OCI-LY1 (cell line): ENCODE measurements around the gene ZNF880.
"Not testable (repeated sequence)": the region's sequence is repeated elsewhere in the genome, so short reads cannot be mapped to it uniquely, and the experiment has no call there.

ENCODE experiments used
- H2AFZ ChIP-seq: fragments of 200-600 bp; sonication (generic), shearing (Covaris generic); 2 replicates; pipeline ENCODE4 v1.6.0; 2014; ENCODE audit warnings: antibody characterized with exemption, mild to moderate bottlenecking, low read length
- H3F3A ChIP-seq: fragments of 200-600 bp; sonication (generic), shearing (Covaris generic); 2 replicates; pipeline ENCODE4 v1.6.0; 2014; ENCODE audit warnings: mild to moderate bottlenecking, antibody characterized with exemption, low read length, moderate library complexity; ENCODE audit not compliant: insufficient read depth
- H3K27ac ChIP-seq: fragments of 200-600 bp; sonication (generic); 2 replicates; pipeline ENCODE4 v1.5.1; 2014; ENCODE audit warnings: low read length, mixed run types, mild to moderate bottlenecking, low read depth; ENCODE audit not compliant: poor library complexity, severe bottlenecking
- H3K27me3 ChIP-seq: fragments of 200-600 bp; sonication (generic); 2 replicates; pipeline ENCODE4 v1.6.0; 2014; ENCODE audit warnings: antibody characterized with exemption, mild to moderate bottlenecking, low read length, moderate library complexity; ENCODE audit not compliant: insufficient read depth
- H3K36me3 ChIP-seq: fragments of 200-600 bp; sonication (generic); 2 replicates; pipeline ENCODE4 v1.6.1; 2014; ENCODE audit warnings: mild to moderate bottlenecking, antibody characterized with exemption, low read length, moderate library complexity, mixed read lengths; ENCODE audit not compliant: insufficient read depth
- H3K4me1 ChIP-seq: fragments of 200-600 bp; sonication (generic); 2 replicates; pipeline ENCODE4 v1.5.1; 2014; ENCODE audit warnings: mild to moderate bottlenecking, low read length, moderate library complexity; ENCODE audit not compliant: insufficient read depth, severe bottlenecking
- H3K4me2 ChIP-seq: fragments of 200-600 bp; sonication (generic), shearing (Covaris generic); 2 replicates; pipeline ENCODE4 v1.6.1; 2014; ENCODE audit warnings: low read length
- H3K4me3 ChIP-seq: fragments of 200-600 bp; sonication (generic); 2 replicates; pipeline ENCODE4 v1.5.1; 2014; ENCODE audit warnings: low read length, low read depth, mild to moderate bottlenecking, mixed read lengths; ENCODE audit not compliant: poor library complexity, severe bottlenecking
- H3K79me2 ChIP-seq: fragments of 200-600 bp; shearing (Covaris generic); 2 replicates; pipeline ENCODE4 v1.6.1; 2016; ENCODE audit warnings: mixed run types, low read length, mixed read lengths; ENCODE audit not compliant: insufficient read depth
- H3K9ac ChIP-seq: fragments of 200-600 bp; sonication (generic), shearing (Covaris generic); 2 replicates; pipeline ENCODE4 v1.6.1; 2014; ENCODE audit warnings: mild to moderate bottlenecking, low read length, mixed read lengths
- H3K9me2 ChIP-seq: fragments of 200-600 bp; sonication (generic), shearing (Covaris generic); 2 replicates; pipeline ENCODE4 v1.6.1; 2014; ENCODE audit warnings: low read depth, mild to moderate bottlenecking, low read length, mixed read lengths
- H3K9me3 ChIP-seq: fragments of 200-600 bp; shearing (Covaris generic); 2 replicates; pipeline ENCODE4 v1.6.1; 2014; ENCODE audit warnings: low read length, mixed read lengths
- H4K20me1 ChIP-seq: fragments of 200-600 bp; sonication (generic), shearing (Covaris generic); 2 replicates; pipeline ENCODE4 v1.6.0; 2016; ENCODE audit warnings: mild to moderate bottlenecking, low read length; ENCODE audit not compliant: insufficient read depth
- EZH2 ChIP-seq: fragments of 200-600 bp; sonication (generic), shearing (Covaris generic); IDR thresholded peaks from 2 replicates; pipeline ENCODE4 v1.8.0; 2017; ENCODE audit warnings: borderline replicate concordance, mixed run types, mild to moderate bottlenecking, antibody characterized with exemption, low read length, moderate library complexity, mixed read lengths
- TF ChIP-seq, protein P1 (sequence below): fragments of 200-600 bp; sonication (generic), shearing (Covaris generic); IDR thresholded peaks from 2 replicates; pipeline ENCODE4 v1.5.1; 2017; ENCODE audit warnings: mild to moderate bottlenecking, antibody characterized with exemption, low read length, moderate library complexity, mixed read lengths

ZNF880 gene

DNA sequence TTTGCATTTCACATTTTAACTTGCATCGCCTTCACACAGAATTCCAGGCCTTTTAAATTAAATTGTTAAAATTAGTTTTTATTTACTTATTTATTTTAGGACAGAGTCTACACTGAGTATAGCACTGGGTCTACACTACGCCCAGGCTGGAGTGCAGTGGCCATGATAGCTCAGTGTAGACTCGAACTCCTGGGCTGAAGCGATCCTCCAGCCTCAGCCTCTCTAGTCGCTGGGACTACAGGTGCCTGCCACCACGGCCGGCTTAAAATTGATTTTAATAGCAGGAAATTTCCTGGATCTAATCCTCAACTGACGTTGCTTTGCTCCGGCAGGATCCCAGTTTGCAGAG is 34.0 kb upstream of the ZNF880 start:
- no peaks in the 10 kb centered on the region for H3K9me2 ChIP-seq
- H3K79me2 ChIP-seq, result no peaks in the 10 kb centered on the region
- H3K4me3 ChIP-seq, result no peak overlapping the region
- H3K27me3 ChIP-seq, result no peaks in the 10 kb centered on the region
- no peak overlapping the region for H3K4me2 ChIP-seq
- no peaks in the 10 kb centered on the region for H4K20me1 ChIP-seq
- H2AFZ ChIP-seq, result no peak overlapping the region
- no peak overlapping the region for H3K27ac ChIP-seq
- TF ChIP-seq EZH2, result no peak
- TF ChIP-seq, protein P1, sequence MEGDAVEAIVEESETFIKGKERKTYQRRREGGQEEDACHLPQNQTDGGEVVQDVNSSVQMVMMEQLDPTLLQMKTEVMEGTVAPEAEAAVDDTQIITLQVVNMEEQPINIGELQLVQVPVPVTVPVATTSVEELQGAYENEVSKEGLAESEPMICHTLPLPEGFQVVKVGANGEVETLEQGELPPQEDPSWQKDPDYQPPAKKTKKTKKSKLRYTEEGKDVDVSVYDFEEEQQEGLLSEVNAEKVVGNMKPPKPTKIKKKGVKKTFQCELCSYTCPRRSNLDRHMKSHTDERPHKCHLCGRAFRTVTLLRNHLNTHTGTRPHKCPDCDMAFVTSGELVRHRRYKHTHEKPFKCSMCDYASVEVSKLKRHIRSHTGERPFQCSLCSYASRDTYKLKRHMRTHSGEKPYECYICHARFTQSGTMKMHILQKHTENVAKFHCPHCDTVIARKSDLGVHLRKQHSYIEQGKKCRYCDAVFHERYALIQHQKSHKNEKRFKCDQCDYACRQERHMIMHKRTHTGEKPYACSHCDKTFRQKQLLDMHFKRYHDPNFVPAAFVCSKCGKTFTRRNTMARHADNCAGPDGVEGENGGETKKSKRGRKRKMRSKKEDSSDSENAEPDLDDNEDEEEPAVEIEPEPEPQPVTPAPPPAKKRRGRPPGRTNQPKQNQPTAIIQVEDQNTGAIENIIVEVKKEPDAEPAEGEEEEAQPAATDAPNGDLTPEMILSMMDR, result no peak
- no peaks in the 10 kb centered on the region for H3F3A ChIP-seq
- H3K4me1 ChIP-seq, result no peaks in the 10 kb centered on the region
- H3K36me3 ChIP-seq, result no peaks in the 10 kb centered on the region
- H3K9me3 ChIP-seq, result peaks cover 15% of the 10 kb centered on the region
- H3K9ac ChIP-seq, result no peak overlapping the region

DNA sequence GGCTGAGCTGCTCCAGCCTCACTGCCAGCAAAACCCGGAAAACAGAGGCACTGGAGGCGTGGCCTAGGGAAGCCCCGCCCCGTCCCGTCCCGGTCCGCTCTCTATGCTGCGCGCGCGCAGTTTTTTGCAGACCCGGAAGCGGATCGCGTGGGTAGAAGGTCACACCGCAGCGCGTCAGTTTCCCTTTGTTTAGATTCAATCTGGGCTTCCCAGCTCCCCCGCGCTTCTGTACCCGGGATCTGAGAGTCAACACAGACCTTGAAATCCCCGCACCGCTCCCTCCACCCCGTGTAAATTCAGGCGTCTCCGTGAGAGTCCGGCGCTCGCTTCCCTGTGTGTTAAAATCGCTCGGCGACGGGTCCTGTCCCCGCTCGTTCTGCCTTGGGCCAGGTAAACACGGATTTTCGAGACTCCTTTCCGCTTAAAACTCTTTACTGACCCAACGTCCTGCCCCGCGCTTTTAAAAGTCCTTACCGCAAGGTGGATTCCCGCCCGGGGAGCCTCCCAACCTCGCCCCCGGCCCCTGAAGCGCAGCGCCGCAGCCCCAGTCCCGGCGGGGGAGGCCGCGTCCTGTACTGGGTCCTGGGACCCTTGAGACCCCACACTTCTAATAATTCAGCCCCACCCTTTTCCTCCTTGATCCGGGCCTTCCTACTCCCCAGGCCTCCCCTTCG is 33.5 kb upstream of the ZNF880 start, which contains the start of gene ZNF610:
Gene ZNF610, plus strand, starts transcription at position 127 of the 674 bp plus-strand sequence. CDS start 12,930 bp downstream, outside the sequence.
- Histone ChIP-seq H3F3A (no peaks in the 10 kb centered on the region), H3K36me3 (no peaks in the 10 kb centered on the region), H3K27me3 (no peaks in the 10 kb centered on the region), H3K79me2 (no peaks in the 10 kb centered on the region), H3K9ac (no peak within 1 kb of the TSS), H2AFZ (no peak within 1 kb of the TSS), H4K20me1 (no peaks in the 10 kb centered on the region), H3K9me2 (no peaks in the 10 kb centered on the region), H3K4me2 (no peak within 1 kb of the TSS), H3K27ac (no peak within 1 kb of the TSS), H3K4me3 (no peak within 1 kb of the TSS), H3K4me1 (no peaks in the 10 kb centered on the region), H3K9me3 (peaks cover 10% of the 10 kb centered on the region)
- TF ChIP-seq, protein P1, result no peak
- no peak for TF ChIP-seq EZH2

DNA sequence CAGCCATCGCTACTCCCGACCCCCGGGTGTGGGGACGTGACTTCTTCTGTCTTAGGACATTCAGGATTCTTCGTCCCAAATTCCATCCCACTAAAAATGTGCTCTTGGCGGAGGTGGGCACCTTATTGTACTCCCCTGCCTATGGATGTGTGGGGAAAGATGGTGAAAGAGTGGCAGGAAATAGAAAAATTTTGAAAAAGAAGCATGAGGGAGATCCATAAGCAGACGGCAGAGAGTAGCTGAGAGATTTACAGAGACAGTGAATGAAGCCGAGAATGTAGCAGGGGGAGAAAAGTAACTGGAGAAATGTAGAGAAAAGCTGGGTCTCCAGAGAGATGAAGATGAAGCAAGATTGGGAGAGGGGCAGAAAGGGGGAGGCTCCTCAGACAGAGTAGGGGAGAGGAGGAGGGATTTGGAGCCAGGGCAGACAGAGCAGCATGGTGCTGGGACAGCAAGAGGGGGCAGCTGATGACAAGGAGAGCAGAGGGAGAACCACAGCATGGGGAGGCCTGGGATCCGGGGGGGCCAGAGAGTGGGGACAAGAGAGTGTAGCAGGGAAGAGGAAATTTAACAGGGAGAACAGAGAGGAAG is 32.8 kb upstream of the ZNF880 start:
- no peaks in the 10 kb centered on the region for H3F3A ChIP-seq
- no peak overlapping the region for H3K4me2 ChIP-seq
- TF ChIP-seq, protein P1, result no peak
- TF ChIP-seq EZH2, result no peak
- H3K79me2 ChIP-seq, result no peaks in the 10 kb centered on the region
- peaks cover 5% of the 10 kb centered on the region; the same call in 1 of the 2 replicates for H3K9me3 ChIP-seq
- H3K36me3 ChIP-seq, result no peaks in the 10 kb centered on the region
- H2AFZ ChIP-seq, result no peak overlapping the region
- H3K27ac ChIP-seq, result no peak overlapping the region
- H3K4me3 ChIP-seq, result no peak overlapping the region
- no peaks in the 10 kb centered on the region for H4K20me1 ChIP-seq
- H3K4me1 ChIP-seq, result no peaks in the 10 kb centered on the region
- H3K27me3 ChIP-seq, result no peaks in the 10 kb centered on the region
- H3K9ac ChIP-seq, result no peak overlapping the region
- no peaks in the 10 kb centered on the region for H3K9me2 ChIP-seq

GRCh38 chr19:52339022-52339421 is 30.7 kb upstream of the ZNF880 start:
- H3K27me3 ChIP-seq, result not testable (repeated sequence)

More at GRCh38 chr19:52339022-52339421, 30.7 kb upstream of the ZNF880 start:
- not testable (repeated sequence) for H3K36me3 ChIP-seq, H3K79me2 ChIP-seq, H2AFZ ChIP-seq, H3K9ac ChIP-seq, H3K4me2 ChIP-seq, H3K9me2 ChIP-seq, H3F3A ChIP-seq, H4K20me1 ChIP-seq, H3K4me3 ChIP-seq, H3K4me1 ChIP-seq, H3K9me3 ChIP-seq, H3K27ac ChIP-seq
